HG03439 (cell line): Measurements from ENCODE around the gene ZFYVE28.

Experiments used
- ATAC-seq: cut with Tn5 transposase; IDR thresholded peaks from one replicate; pipeline ENCODE4 v1.9.1; 2021; ENCODE audit warnings: mild to moderate bottlenecking, moderate library complexity; ENCODE audit not compliant: unreplicated experiment

Gene ZFYVE28

GRCh38 chr4:2306773-2307410 lies 111.6 kb downstream of the ZFYVE28 start:
- ATAC-seq = no peak

- ATAC-seq = no peak
These were observed 112.5 kb downstream of the ZFYVE28 start for GRCh38 chr4:2305766-2306501.

- ATAC-seq = no peak
These were observed 113.4 kb downstream of the ZFYVE28 start for GRCh38 chr4:2304877-2305561.

GRCh38 chr4:2304321-2304876 lies 114.0 kb downstream of the ZFYVE28 start:
- no peak for ATAC-seq

- no peak for ATAC-seq
These were observed 114.6 kb downstream of the ZFYVE28 start for GRCh38 chr4:2303686-2304320.

- no peak for ATAC-seq
These were observed 115.2 kb downstream of the ZFYVE28 start for GRCh38 chr4:2303121-2303685.

GRCh38 chr4:2302387-2303119 lies 115.9 kb downstream of the ZFYVE28 start:
- no peak for ATAC-seq

- no peak for ATAC-seq
These were observed 116.6 kb downstream of the ZFYVE28 start for GRCh38 chr4:2301806-2302205.

- ATAC-seq = no peak
These were observed 117.2 kb downstream of the ZFYVE28 start for GRCh38 chr4:2301225-2301642.

GRCh38 chr4:2300431-2301224 lies 117.8 kb downstream of the ZFYVE28 start:
- no peak for ATAC-seq

- ATAC-seq = no peak
These were observed 118.7 kb downstream of the ZFYVE28 start for GRCh38 chr4:2299794-2300193.

GRCh38 chr4:2298532-2298991 lies 119.9 kb downstream of the ZFYVE28 start:
- ATAC-seq = no peak

- no peak for ATAC-seq
These were observed 120.6 kb downstream of the ZFYVE28 start for GRCh38 chr4:2297606-2298531.

- ATAC-seq = no peak
These were observed 121.5 kb downstream of the ZFYVE28 start for GRCh38 chr4:2296631-2297601.

GRCh38 chr4:2295900-2296442 lies 122.5 kb downstream of the ZFYVE28 start:
- ATAC-seq = no peak

- no peak for ATAC-seq
These were observed 122.9 kb downstream of the ZFYVE28 start for GRCh38 chr4:2295500-2295899.

- ATAC-seq = no peak
These were observed 125.8 kb downstream of the ZFYVE28 start for GRCh38 chr4:2292646-2293108.
